ENCODE results near the gene UCHL3. TPM values are rescaled to one million over a fixed set of nuclear protein-coding genes. Genes with fewer than 3 reads are reported as not detected.
A peak's percentile ranks its signal among the peaks of the same experiment; 100 is the strongest.

The UCHL3 gene
- total and polyA plus RNA-seq, 2 of the 8 experiments (the other 6 are each of a cell fraction or from before 2014, with no cell fraction given): 33.0 to 61.1 TPM

- H2AFZ ChIP-seq (ENCODE audit: low read length): peak overlapping the region; percentile 82
- H3K4me1 ChIP-seq (replicated peaks in 1 of 4; ENCODE audit: control insufficient read depth in 3 of 4, insufficient read depth in 4 of 4, low read length in 3 of 4): peaks cover 0 to 7% (median 2%) of the 10 kb centered on the region in 4 experiments; a peak in 2 of 7 replicates
- no peaks in the 10 kb centered on the region; the same call in 1 of the 2 replicates for H3K79me1 ChIP-seq (ENCODE audit: low read depth, low read length)
- no peak overlapping the region for H3K14ac ChIP-seq (ENCODE audit: insufficient read length)
- H2BK15ac ChIP-seq (ENCODE audit: low read length): no peak overlapping the region
- H3K9ac ChIP-seq (replicated peaks in 1 of 4; ENCODE audit: extremely low read depth in 1 of 4, low read depth in 3 of 4, low read length in 3 of 4): peak overlapping the region in 3 of 4 experiments; percentile 45 to 93 (median 92); a peak in 5 of 7 replicates
- H3K9me3 ChIP-seq (ENCODE audit: insufficient read depth in 2 of 2, low read depth in 1 of 2, low read length in 1 of 2): no peaks in the 10 kb centered on the region
- no peak for DNase-seq (ENCODE audit: low read depth in 1 of 2, low spot score in 2 of 2)
- no peaks in the 10 kb centered on the region for H4K20me1 ChIP-seq (replicated peaks in 1 of 2; ENCODE audit: control insufficient read depth in 1 of 2, insufficient read depth in 2 of 2, low read length in 2 of 2)
- H3K23ac ChIP-seq (ENCODE audit: insufficient read length): no peak overlapping the region
- H3K4me3 ChIP-seq (ENCODE audit: extremely low read depth in 1 of 4, insufficient read depth in 2 of 4, low read depth in 3 of 4, low read length in 4 of 4): peak overlapping the region; percentile 90 to 93 (median 93)
- ChIA-PET POLR2A (ENCODE audit: partially characterized antibody) (interaction anchor here (0.6 to 2.0 kb wide), 3 partner anchors 13 to 76 kb away, joined by 3 to 8 read pairs (median 3); partner anchors contain the start of gene COMMD6), CTCF (ENCODE audit: partially characterized antibody) (interaction anchor here (0.5 to 1.2 kb wide), 7 partner anchors 9 to 233 kb away, joined by 3 to 4 read pairs (median 3); partner anchors contain the start of gene COMMD6)
- FAIRE-seq: no peak
- H4K8ac ChIP-seq (ENCODE audit: extremely low read depth, insufficient read depth, low read length): peak overlapping the region; percentile 54; the same call in 1 of the 2 replicates
- TF ChIP-seq ASH2L (IDR thresholded peaks at IDR 0.05; ENCODE audit: low read length): peak; percentile 45
- TF ChIP-seq SAP30 (IDR thresholded peaks at IDR 0.05; ENCODE audit: insufficient read depth, insufficient replicate concordance, low read length): peak; percentile 94
- TF ChIP-seq SUZ12 (IDR thresholded peaks at IDR 0.05; ENCODE audit: low read length): no peak
- H3K4me2 ChIP-seq (ENCODE audit: insufficient read depth in 1 of 2, low read depth in 2 of 2, low read length in 2 of 2): peak overlapping the region; percentile 76 to 85
- H2BK5ac ChIP-seq (ENCODE audit: low read depth, low read length): no peak overlapping the region
- peak overlapping the region; percentile 33 for H3K56ac ChIP-seq (replicated peaks; ENCODE audit: insufficient read length, low read depth, low read length)
- no peak overlapping the region for H4K5ac ChIP-seq (ENCODE audit: insufficient read length, low read depth, low read length)
- no peak overlapping the region for H2BK20ac ChIP-seq (ENCODE audit: low read length)
- no peak overlapping the region for H3K18ac ChIP-seq (ENCODE audit: extremely low read depth, low read length)
- H2BK12ac ChIP-seq (ENCODE audit: low read depth, low read length): no peak overlapping the region
- 3% methylated on average over 10 of the region's 10 CpGs; no CpG with 5 or more reads in 1 of the 2 experiments for WGBS, 2 experiments (ENCODE audit: extremely low coverage in 1 of 2, insufficient coverage in 1 of 2, insufficient read length in 1 of 2, insufficient replicate concordance in 2 of 2, low coverage in 1 of 2, low lambda C conversion rate in 2 of 2, missing lambda C conversion rate in 1 of 2)
- no peaks in the 10 kb centered on the region for H3K27me3 ChIP-seq (replicated peaks in 1 of 4; ENCODE audit: control insufficient read depth in 3 of 4, extremely low read depth in 1 of 4, insufficient read depth in 3 of 4, low read length in 3 of 4)
- no peak overlapping the region for H2BK120ac ChIP-seq (replicated peaks; ENCODE audit: low read depth, low read length)
- H2AK5ac ChIP-seq (ENCODE audit: low read depth, low read length): no peak overlapping the region
- peaks cover 0 to 4% (median 2%) of the 10 kb centered on the region in 4 experiments; a peak in 3 of 8 replicates for H3K36me3 ChIP-seq (ENCODE audit: control insufficient read depth in 2 of 4, insufficient read depth in 4 of 4, low read length in 3 of 4)
- H3K4ac ChIP-seq (replicated peaks; ENCODE audit: insufficient read length, low read depth, low read length): no peak overlapping the region
- no peak overlapping the region for H3K27ac ChIP-seq (ENCODE audit: low read depth, low read length)
- peaks cover 4% of the 10 kb centered on the region for H3K23me2 ChIP-seq (ENCODE audit: low read depth, low read length)
- H3K79me2 ChIP-seq (ENCODE audit: control insufficient read depth in 1 of 2, insufficient read depth in 2 of 2, low read length in 2 of 2): peaks cover 0 to 29% of the 10 kb centered on the region in 2 experiments; a peak in 2 of 4 replicates
- H4K91ac ChIP-seq (replicated peaks; ENCODE audit: insufficient read length, low read length): no peak overlapping the region
Measured at GRCh38 chr13:75550159-75550567, 572 bp downstream of the UCHL3 start.

Measured in H1 (cell line).